GM15510 (cell line): Measurements from ENCODE around the gene GAS7.

Experiments used
- POLR2A ChIP-seq: IDR thresholded peaks from 3 replicates; pipeline ENCODE4 v1.6.1; 2011; ENCODE audit warnings: borderline replicate concordance; ENCODE audit not compliant: insufficient read length; ENCODE audit errors: extremely low read depth

The GAS7 gene

GRCh38 chr17:10094797-10095196 lies 103.6 kb downstream of the GAS7 start:
- TF ChIP-seq POLR2A, result no peak

- TF ChIP-seq POLR2A, result no peak
These were observed 105.8 kb downstream of the GAS7 start for GRCh38 chr17:10092595-10092994.

GRCh38 chr17:10091046-10091445 lies 107.4 kb downstream of the GAS7 start:
- no peak for TF ChIP-seq POLR2A

DNA sequence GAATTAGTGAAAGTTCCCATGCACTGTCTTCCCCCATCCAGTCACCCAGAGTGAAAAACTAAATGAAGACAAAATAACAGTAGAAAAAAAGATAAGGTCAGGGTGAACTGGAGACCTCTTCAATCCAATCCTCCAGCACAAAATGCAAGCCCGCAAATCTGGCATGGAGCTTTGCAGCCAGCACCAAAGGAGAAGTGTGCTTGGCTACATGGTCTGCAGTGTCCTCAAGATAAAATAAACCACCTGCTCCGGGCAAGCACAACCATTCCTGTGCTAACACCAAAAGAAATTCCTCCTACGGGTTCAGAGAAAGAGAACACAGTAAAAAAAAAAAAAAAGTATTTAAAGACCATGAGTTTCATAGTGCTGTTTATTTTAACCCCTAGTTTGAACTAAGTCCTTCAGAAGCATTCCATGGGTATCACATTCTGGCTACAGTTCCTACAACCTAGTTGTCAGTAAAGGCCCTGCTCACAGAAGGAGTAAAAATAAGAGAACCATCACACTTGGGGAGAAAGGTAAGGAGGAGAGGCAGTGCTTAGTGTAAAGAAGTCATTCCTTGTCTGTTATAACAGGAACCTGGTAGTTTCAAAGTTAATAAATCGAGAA lies 109.1 kb downstream of the GAS7 start:
- TF ChIP-seq POLR2A, result no peak

GRCh38 chr17:10088444-10088843 lies 110.0 kb downstream of the GAS7 start:
- no peak for TF ChIP-seq POLR2A

GRCh38 chr17:10087355-10087754 lies 111.1 kb downstream of the GAS7 start:
- TF ChIP-seq POLR2A, result no peak

GRCh38 chr17:10083864-10084263 lies 114.5 kb downstream of the GAS7 start:
- no peak for TF ChIP-seq POLR2A

- no peak for TF ChIP-seq POLR2A
These were observed 115.6 kb downstream of the GAS7 start for GRCh38 chr17:10082795-10083194.

DNA sequence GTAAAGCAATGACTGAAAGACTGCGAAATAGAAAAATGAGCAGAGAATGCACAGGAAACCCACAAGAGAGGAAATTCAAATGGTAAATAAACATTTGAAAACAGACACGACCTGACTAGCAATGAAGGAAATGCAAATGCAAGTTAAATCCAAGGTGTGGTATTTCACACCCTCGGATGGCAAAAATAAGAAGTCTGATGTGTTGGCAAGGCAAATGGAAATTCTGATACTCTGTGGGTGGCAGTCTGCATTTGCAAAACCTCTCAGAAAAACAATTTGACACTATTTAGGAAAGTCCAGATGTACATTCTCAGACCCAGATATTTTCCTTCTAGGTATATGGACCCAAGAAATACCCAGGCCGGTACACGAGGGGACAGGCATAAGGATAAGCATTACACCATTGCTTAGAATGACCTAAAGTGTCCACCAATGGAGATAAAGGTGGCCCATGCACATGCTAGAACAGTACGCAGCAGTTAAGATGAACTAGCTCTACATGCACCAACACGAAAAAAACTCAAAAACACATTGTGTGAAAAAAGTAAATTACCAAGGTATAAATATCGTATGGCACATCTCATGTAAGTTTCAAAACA lies 116.7 kb downstream of the GAS7 start:
- TF ChIP-seq POLR2A, result no peak

GRCh38 chr17:10077561-10078299 lies 120.7 kb downstream of the GAS7 start:
- TF ChIP-seq POLR2A, result no peak

GRCh38 chr17:10075919-10076318 lies 122.5 kb downstream of the GAS7 start:
- TF ChIP-seq POLR2A, result no peak

DNA sequence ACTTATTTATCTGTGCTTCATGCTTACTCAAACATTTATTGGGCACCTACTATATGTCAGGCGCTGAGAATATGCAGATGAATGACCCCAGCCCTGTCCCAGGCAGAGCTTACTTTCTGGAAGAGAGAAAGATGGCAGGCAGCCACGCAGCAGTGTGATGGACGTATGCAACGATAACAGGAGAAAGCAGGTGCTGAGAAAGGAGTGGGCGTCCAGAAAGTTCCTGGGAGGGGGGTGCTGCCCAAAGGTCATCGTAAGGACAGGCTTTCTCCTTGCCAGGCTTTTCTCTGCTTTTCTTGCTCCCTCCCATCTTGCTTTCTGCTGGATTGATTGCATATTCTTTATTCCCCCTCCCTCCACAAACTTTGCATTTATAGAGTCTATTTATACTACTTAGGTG lies 124.5 kb downstream of the GAS7 start:
- TF ChIP-seq POLR2A, result no peak

- TF ChIP-seq POLR2A, result no peak
These were observed 125.6 kb downstream of the GAS7 start for GRCh38 chr17:10072556-10073425.

- no peak for TF ChIP-seq POLR2A
These were observed 126.3 kb downstream of the GAS7 start for GRCh38 chr17:10072086-10072485.

DNA sequence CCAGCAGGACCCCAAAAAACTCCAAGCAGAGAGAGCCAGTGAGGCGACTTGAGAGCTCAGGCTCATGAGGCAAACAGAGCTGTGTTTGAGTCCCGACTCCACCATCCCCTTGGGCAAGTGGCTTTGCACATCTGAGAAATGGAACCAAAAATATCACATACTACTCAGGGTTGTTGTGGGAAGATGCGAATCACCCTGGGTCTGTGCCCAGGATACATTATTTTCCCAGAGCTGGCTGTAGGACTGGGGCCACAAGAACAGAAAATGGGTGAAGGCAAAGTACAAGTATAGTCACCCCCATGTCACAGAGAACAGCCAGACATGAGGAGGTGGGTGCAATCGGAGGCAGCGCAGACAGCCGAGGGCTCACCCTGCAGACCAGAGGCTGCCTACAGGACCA lies 127.3 kb downstream of the GAS7 start:
- no peak for TF ChIP-seq POLR2A
